Measurements from ENCODE around the gene ZNF25.
"Not testable (repeated sequence)": the region's sequence is repeated elsewhere in the genome, so short reads cannot be mapped to it uniquely, and the experiment has no call there.

ZNF25 gene

GRCh38 chr10:37976091-37976879, at the start of gene ZNF25:
ZNF25 (minus strand) TSS chr10:37976647; CDS start chr10:37971722, 4,925 bp downstream.
- H3K4me3 ChIP-seq, result peak within 1 kb of the TSS; percentile 64 to 97 (median 89)
- peak within 1 kb of the TSS; percentile 90 to 99 (median 97) for H3K27ac ChIP-seq

GRCh38 chr10:38025283-38025682, 48.8 kb upstream of the ZNF25 start:
- Histone ChIP-seq H3K27ac (no peak overlapping the region), H3K4me3 (no peak overlapping the region)

- not testable (repeated sequence) for H3K27ac ChIP-seq, H3K4me3 ChIP-seq
These were observed 42.7 kb upstream of the ZNF25 start for GRCh38 chr10:38019124-38019523.

GRCh38 chr10:38016354-38016753, 39.9 kb upstream of the ZNF25 start:
- H3K4me3 ChIP-seq, result no peak overlapping the region
- no peak overlapping the region for H3K27ac ChIP-seq

GRCh38 chr10:38010119-38010903, 33.9 kb upstream of the ZNF25 start, which contains the start of gene ZNF33A:
ZNF33A (plus strand) TSS chr10:38010675; CDS start chr10:38012342, 1,667 bp downstream.
- peak within 1 kb of the TSS; percentile 79 to 100 (median 99) for H3K27ac ChIP-seq
- peak within 1 kb of the TSS; percentile 50 to 79 (median 72) for H3K4me3 ChIP-seq

GRCh38 chr10:38007991-38008390, 31.5 kb upstream of the ZNF25 start:
- Histone ChIP-seq H3K27ac (no peak overlapping the region), H3K4me3 (no peak overlapping the region)

GRCh38 chr10:38007551-38007950, 31.1 kb upstream of the ZNF25 start:
- Histone ChIP-seq H3K4me3 (no peak overlapping the region), H3K27ac (no peak overlapping the region)

- Histone ChIP-seq H3K4me3 (no peak overlapping the region), H3K27ac (no peak overlapping the region)
These were observed 27.1 kb upstream of the ZNF25 start for GRCh38 chr10:38003588-38003987.

- no peak overlapping the region for H3K27ac ChIP-seq
- H3K4me3 ChIP-seq, result no peak overlapping the region
These were observed 26.6 kb upstream of the ZNF25 start for GRCh38 chr10:38003026-38003425.

- H3K4me3 ChIP-seq, H3K27ac ChIP-seq: not testable (repeated sequence)
These were observed 24.0 kb upstream of the ZNF25 start for GRCh38 chr10:38000474-38000873.

- H3K27ac ChIP-seq, H3K4me3 ChIP-seq: not testable (repeated sequence)
These were observed 22.5 kb upstream of the ZNF25 start for GRCh38 chr10:37998920-37999319.

- Histone ChIP-seq H3K4me3 (no peak overlapping the region), H3K27ac (no peak overlapping the region)
These were observed 15.6 kb upstream of the ZNF25 start for GRCh38 chr10:37992083-37992482.

- no peak overlapping the region for H3K27ac ChIP-seq
- no peak overlapping the region for H3K4me3 ChIP-seq
These were observed 15.2 kb upstream of the ZNF25 start for GRCh38 chr10:37991655-37992054.

- peak overlapping the region in 18 of 21 experiments; percentile 90 to 99 (median 98) for H3K27ac ChIP-seq
These were observed 395 bp upstream of the ZNF25 start for GRCh38 chr10:37976880-37977203.

GRCh38 chr10:37975401-37975991, 951 bp downstream of the ZNF25 start:
- peak overlapping the region; percentile 64 to 97 (median 89) for H3K4me3 ChIP-seq
- H3K27ac ChIP-seq, result peak overlapping the region in 20 of 21 experiments; percentile 90 to 99 (median 97)

More at GRCh38 chr10:37976880-37977203, 395 bp upstream of the ZNF25 start:
- peak overlapping the region; percentile 64 to 97 (median 89) for H3K4me3 ChIP-seq

- no peak overlapping the region for H3K4me3 ChIP-seq
- H3K27ac ChIP-seq, result no peak overlapping the region
These were observed 4.1 kb downstream of the ZNF25 start for GRCh38 chr10:37972396-37972795.

GRCh38 chr10:37965006-37965405, 11.4 kb downstream of the ZNF25 start:
- Histone ChIP-seq H3K27ac (no peak overlapping the region), H3K4me3 (no peak overlapping the region)

- Histone ChIP-seq H3K4me3 (no peak overlapping the region), H3K27ac (no peak overlapping the region)
These were observed 15.8 kb downstream of the ZNF25 start for GRCh38 chr10:37960591-37961137.

- H3K4me3 ChIP-seq, result no peak overlapping the region
- H3K27ac ChIP-seq, result no peak overlapping the region
These were observed 18.6 kb downstream of the ZNF25 start for GRCh38 chr10:37957841-37958240.

GRCh38 chr10:37952926-37953325, 23.5 kb downstream of the ZNF25 start:
- Histone ChIP-seq H3K27ac (no peak overlapping the region), H3K4me3 (no peak overlapping the region)

All from skin epidermis (tissue), 12 donors.